ENCODE data around the gene SCUBE2. TPM values are rescaled to one million over a fixed set of nuclear protein-coding genes. Genes with fewer than 3 reads are reported as not detected.

Gene SCUBE2
- total and polyA plus RNA-seq, 2 of the 4 experiments (the other 2 are of a cell fraction) = 0.43 to 0.72 TPM

DNA sequence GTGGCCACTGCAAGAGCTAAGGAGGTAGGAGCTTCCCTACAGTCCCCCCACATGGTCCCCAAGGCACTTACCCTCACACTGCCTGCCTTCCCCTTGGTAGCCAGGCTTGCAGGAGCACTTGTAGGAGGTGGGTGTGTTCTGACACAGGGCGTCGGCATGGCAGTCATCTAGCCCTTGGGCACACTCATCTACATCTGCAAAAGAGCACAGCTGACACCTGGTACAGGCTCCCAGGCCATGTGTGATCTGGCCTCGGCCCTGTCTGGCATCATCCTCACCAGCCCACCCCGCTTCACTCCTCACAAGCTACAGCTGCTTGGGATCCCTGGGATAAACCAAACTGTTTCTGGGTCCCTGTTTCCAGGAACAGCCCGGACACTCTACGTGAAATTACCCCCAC, 1.8 kb downstream of the SCUBE2 start:
- Histone ChIP-seq H3K4me2 (ENCODE audit: low read depth, low read length) (no peak overlapping the region), H3K9me1 (ENCODE audit: insufficient read depth, low read length) (no peaks in the 10 kb centered on the region), H3K4me1 (ENCODE audit: control insufficient read depth, insufficient read depth, low read length) (0 out of 2 replicates have a peak, but pooled peaks cover 2% of the 10 kb centered on the region), H3K14ac (replicated peaks; ENCODE audit: low read depth, low read length) (no peak overlapping the region), H2AK5ac (ENCODE audit: low read depth, low read length) (no peak overlapping the region), H2AK9ac (replicated peaks; ENCODE audit: low read depth, low read length, poor library complexity) (no peak overlapping the region), H4K91ac (ENCODE audit: insufficient read depth, low read depth, low read length) (no peak overlapping the region), H4K20me1 (ENCODE audit: insufficient read depth, low read length) (no peaks in the 10 kb centered on the region), H3K4me3 (ENCODE audit: insufficient read depth, low read depth, low read length) (no peak overlapping the region), H3K18ac (ENCODE audit: low read depth, low read length) (no peak overlapping the region), H3K23ac (ENCODE audit: low read depth, low read length) (no peak overlapping the region), H2BK120ac (ENCODE audit: low read depth, low read length) (no peak overlapping the region), H4K8ac (ENCODE audit: low read depth in 2 of 2, low read length in 2 of 2) (no peak overlapping the region), H4K5ac (ENCODE audit: low read depth, low read length) (no peak overlapping the region), H3K27me3 (ENCODE audit: control insufficient read depth, insufficient read depth, low read length) (peaks cover 20% of the 10 kb centered on the region; the same call in 1 of the 2 replicates), H2BK5ac (ENCODE audit: low read depth, low read length, poor library complexity, severe bottlenecking) (no peak overlapping the region), H2BK15ac (ENCODE audit: low read depth, low read length) (no peak overlapping the region), H2BK20ac (ENCODE audit: low read depth, low read length) (no peak overlapping the region), H3K56ac (ENCODE audit: extremely low read depth, insufficient read depth, low read length) (no peak overlapping the region), H3K9ac (ENCODE audit: low read depth, low read length) (no peak overlapping the region), H3K27ac (ENCODE audit: insufficient read depth, low read length) (no peak overlapping the region), H3K79me1 (ENCODE audit: low read depth in 1 of 2, low read length in 2 of 2) (no peaks in the 10 kb centered on the region), H2AFZ (replicated peaks; ENCODE audit: low read length, poor library complexity) (no peak overlapping the region), H3K36me3 (ENCODE audit: control insufficient read depth, insufficient read depth, low read length) (no peaks in the 10 kb centered on the region), H3K4ac (ENCODE audit: low read depth, low read length) (no peak overlapping the region), H3K9me3 (ENCODE audit: control insufficient read depth, insufficient read depth, low read length) (no peaks in the 10 kb centered on the region)
- in situ Hi-C loops (cut with MboI; ENCODE audit: low sequenced_read_pairs) = no loop called here
- 75% methylated on average over 2 of the region's 6 CpGs; no CpG with 5 or more reads in 1 of the 2 experiments for WGBS, 2 experiments (ENCODE audit: extremely low coverage in 2 of 2, insufficient read length in 1 of 2)
- POLR2A ChIA-PET (ENCODE audit: unreplicated experiment) = no interaction called here
- no TSS peak for BruUV-seq (replicated peaks)
- CTCF ChIA-PET = interaction anchor here (0.7 to 1.0 kb wide), 2 partner anchors 21 to 73 kb away, joined by 3 read pairs; no protein-coding TSS in a partner anchor
- dilution Hi-C loops (cut with HindIII; ENCODE audit: low sequenced_read_pairs, unreplicated experiment) = no loop called here
- no peak for TF ChIP-seq MAZ (IDR thresholded peaks at IDR 0.05; ENCODE audit: borderline replicate concordance, low read depth, low read length)
- no peak for TF ChIP-seq MXI1 (IDR thresholded peaks at IDR 0.05; ENCODE audit: borderline replicate concordance, low read depth, low read length)
- no peak for TF ChIP-seq CHD1 (IDR thresholded peaks at IDR 0.05; ENCODE audit: low read depth, low read length)
- TF ChIP-seq, protein P1, sequence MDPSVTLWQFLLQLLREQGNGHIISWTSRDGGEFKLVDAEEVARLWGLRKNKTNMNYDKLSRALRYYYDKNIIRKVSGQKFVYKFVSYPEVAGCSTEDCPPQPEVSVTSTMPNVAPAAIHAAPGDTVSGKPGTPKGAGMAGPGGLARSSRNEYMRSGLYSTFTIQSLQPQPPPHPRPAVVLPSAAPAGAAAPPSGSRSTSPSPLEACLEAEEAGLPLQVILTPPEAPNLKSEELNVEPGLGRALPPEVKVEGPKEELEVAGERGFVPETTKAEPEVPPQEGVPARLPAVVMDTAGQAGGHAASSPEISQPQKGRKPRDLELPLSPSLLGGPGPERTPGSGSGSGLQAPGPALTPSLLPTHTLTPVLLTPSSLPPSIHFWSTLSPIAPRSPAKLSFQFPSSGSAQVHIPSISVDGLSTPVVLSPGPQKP (IDR thresholded peaks at IDR 0.05; ENCODE audit: borderline replicate concordance, low read depth, low read length) = no peak
- TF ChIP-seq BHLHE40 (IDR thresholded peaks at IDR 0.05; ENCODE audit: low read depth, low read length) = no peak
- TF ChIP-seq CEBPB (IDR thresholded peaks at IDR 0.05; ENCODE audit: low read depth, low read length) = no peak
- TF ChIP-seq RFX5 (IDR thresholded peaks at IDR 0.05; ENCODE audit: low read depth, low read length) = no peak
- TF ChIP-seq, protein P2, sequence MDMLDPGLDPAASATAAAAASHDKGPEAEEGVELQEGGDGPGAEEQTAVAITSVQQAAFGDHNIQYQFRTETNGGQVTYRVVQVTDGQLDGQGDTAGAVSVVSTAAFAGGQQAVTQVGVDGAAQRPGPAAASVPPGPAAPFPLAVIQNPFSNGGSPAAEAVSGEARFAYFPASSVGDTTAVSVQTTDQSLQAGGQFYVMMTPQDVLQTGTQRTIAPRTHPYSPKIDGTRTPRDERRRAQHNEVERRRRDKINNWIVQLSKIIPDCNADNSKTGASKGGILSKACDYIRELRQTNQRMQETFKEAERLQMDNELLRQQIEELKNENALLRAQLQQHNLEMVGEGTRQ (IDR thresholded peaks at IDR 0.05; ENCODE audit: low read depth, low read length) = no peak
- ATAC-seq (ENCODE audit: low read depth) (no peak), DNase-seq (no peak)
- intact Hi-C loops (cut with micrococcal nuclease) = no loop called here

Data from IMR-90 (cell line).